Type B pancreatic cell (in vitro differentiated cells): ENCODE data around the gene MFGE8. TPM values are rescaled to one million over a fixed set of nuclear protein-coding genes. Genes with fewer than 3 reads are reported as not detected.

Source experiments
- DNase-seq: peaks from one replicate; pipeline ENCODE4 v3.0.0; 2021; ENCODE audit warnings: mixed read lengths; ENCODE audit not compliant: unreplicated experiment; ENCODE audit errors: extremely low spot score
- H3K27ac Mint-ChIP-seq: 2 replicates; pipeline ENCODE4 v1.8.0; 2021; ENCODE audit warnings: mild to moderate bottlenecking, mixed read lengths
- H3K27me3 Mint-ChIP-seq: 2 replicates; pipeline ENCODE4 v1.8.0; 2021; ENCODE audit warnings: mixed read lengths
- H3K36me3 Mint-ChIP-seq: 2 replicates; pipeline ENCODE4 v1.8.0; 2021; ENCODE audit warnings: mixed read lengths
- H3K4me1 Mint-ChIP-seq: one replicate; pipeline ENCODE4 v1.8.0; 2021; ENCODE audit warnings: mixed read lengths; ENCODE audit not compliant: unreplicated experiment
- H3K4me3 Mint-ChIP-seq: 2 replicates; pipeline ENCODE4 v1.8.0; 2021; ENCODE audit warnings: mild to moderate bottlenecking, mixed read lengths
- H3K9me3 Mint-ChIP-seq: 2 replicates; pipeline ENCODE4 v1.8.0; 2021; ENCODE audit warnings: mixed read lengths
- total RNA-seq: library from RNA; stranded (reverse); gene quantifications from 2 replicates; pipeline ENCODE4 v1.2.1, GENCODE V29; 2021; ENCODE audit warnings: low replicate concordance
- TF ChIP-seq, protein P1 (sequence below): fragments of 200-600 bp; sonication (generic); conservative IDR thresholded peaks from 2 replicates; pipeline ENCODE4 v1.5.0; 2021; ENCODE audit warnings: antibody characterized with exemption, mild to moderate bottlenecking

The MFGE8 gene
- total RNA-seq, 1 donor from 2014 or later = 162 TPM

- H3K36me3 Mint-ChIP-seq = no peaks in the 10 kb centered on the region
- no peak for DNase-seq
- no peaks in the 10 kb centered on the region for H3K9me3 Mint-ChIP-seq
- H3K4me1 Mint-ChIP-seq = peaks cover 15% of the 10 kb centered on the region
- H3K4me3 Mint-ChIP-seq = no peak overlapping the region
- H3K27ac Mint-ChIP-seq = no peak overlapping the region
- H3K27me3 Mint-ChIP-seq = peaks cover 12% of the 10 kb centered on the region
- TF ChIP-seq, protein P1, sequence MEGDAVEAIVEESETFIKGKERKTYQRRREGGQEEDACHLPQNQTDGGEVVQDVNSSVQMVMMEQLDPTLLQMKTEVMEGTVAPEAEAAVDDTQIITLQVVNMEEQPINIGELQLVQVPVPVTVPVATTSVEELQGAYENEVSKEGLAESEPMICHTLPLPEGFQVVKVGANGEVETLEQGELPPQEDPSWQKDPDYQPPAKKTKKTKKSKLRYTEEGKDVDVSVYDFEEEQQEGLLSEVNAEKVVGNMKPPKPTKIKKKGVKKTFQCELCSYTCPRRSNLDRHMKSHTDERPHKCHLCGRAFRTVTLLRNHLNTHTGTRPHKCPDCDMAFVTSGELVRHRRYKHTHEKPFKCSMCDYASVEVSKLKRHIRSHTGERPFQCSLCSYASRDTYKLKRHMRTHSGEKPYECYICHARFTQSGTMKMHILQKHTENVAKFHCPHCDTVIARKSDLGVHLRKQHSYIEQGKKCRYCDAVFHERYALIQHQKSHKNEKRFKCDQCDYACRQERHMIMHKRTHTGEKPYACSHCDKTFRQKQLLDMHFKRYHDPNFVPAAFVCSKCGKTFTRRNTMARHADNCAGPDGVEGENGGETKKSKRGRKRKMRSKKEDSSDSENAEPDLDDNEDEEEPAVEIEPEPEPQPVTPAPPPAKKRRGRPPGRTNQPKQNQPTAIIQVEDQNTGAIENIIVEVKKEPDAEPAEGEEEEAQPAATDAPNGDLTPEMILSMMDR = no peak
These were observed 39.4 kb downstream of the MFGE8 start for GRCh38 chr15:88873786-88874185.

- Mint-ChIP-seq H3K27me3 (peaks cover 12% of the 10 kb centered on the region), H3K9me3 (no peaks in the 10 kb centered on the region), H3K4me3 (no peak overlapping the region), H3K4me1 (peaks cover 15% of the 10 kb centered on the region), H3K27ac (peak overlapping the region; percentile 36), H3K36me3 (no peaks in the 10 kb centered on the region)
- DNase-seq = no peak
- TF ChIP-seq, protein P1 = no peak
These were observed 40.5 kb downstream of the MFGE8 start for GRCh38 chr15:88872706-88873105.

GRCh38 chr15:88872106-88872505 lies 41.1 kb downstream of the MFGE8 start:
- H3K27me3 Mint-ChIP-seq = peaks cover 12% of the 10 kb centered on the region

GRCh38 chr15:88871313-88871712 lies 41.9 kb downstream of the MFGE8 start:
- Mint-ChIP-seq H3K27me3 (peaks cover 16% of the 10 kb centered on the region), H3K9me3 (no peaks in the 10 kb centered on the region), H3K4me3 (no peak overlapping the region), H3K27ac (no peak overlapping the region), H3K36me3 (no peaks in the 10 kb centered on the region), H3K4me1 (peaks cover 11% of the 10 kb centered on the region)
- no peak for DNase-seq
- TF ChIP-seq, protein P1 = no peak

More at GRCh38 chr15:88872106-88872505, 41.1 kb downstream of the MFGE8 start:
- Mint-ChIP-seq H3K4me3 (no peak overlapping the region), H3K27ac (no peak overlapping the region), H3K4me1 (peaks cover 15% of the 10 kb centered on the region), H3K9me3 (no peaks in the 10 kb centered on the region), H3K36me3 (no peaks in the 10 kb centered on the region)
- TF ChIP-seq, protein P1 = no peak
- DNase-seq = no peak

GRCh38 chr15:88866295-88866881 lies 46.8 kb downstream of the MFGE8 start:
- TF ChIP-seq, protein P1 = no peak
- Mint-ChIP-seq H3K4me1 (no peaks in the 10 kb centered on the region), H3K9me3 (no peaks in the 10 kb centered on the region), H3K27me3 (peaks cover 4% of the 10 kb centered on the region), H3K27ac (no peak overlapping the region), H3K36me3 (no peaks in the 10 kb centered on the region), H3K4me3 (no peak overlapping the region)
- no peak for DNase-seq
